ENCODE measurements around the gene ZC3H12C.

- TF ChIP-seq POLR2A (IDR thresholded peaks at IDR 0.05; ENCODE audit: low read length) (no peak), GATA1 (IDR thresholded peaks at IDR 0.05; ENCODE audit: low read depth, low read length) (no peak)
These were observed 14.2 kb upstream of the ZC3H12C start for GRCh38 chr11:110078923-110079544.

Measured in erythroblast (primary cell).